ENCODE measurements around the gene RAMACL.
A peak's percentile ranks its signal among the peaks of the same experiment; 100 is the strongest.

RAMACL gene

DNA sequence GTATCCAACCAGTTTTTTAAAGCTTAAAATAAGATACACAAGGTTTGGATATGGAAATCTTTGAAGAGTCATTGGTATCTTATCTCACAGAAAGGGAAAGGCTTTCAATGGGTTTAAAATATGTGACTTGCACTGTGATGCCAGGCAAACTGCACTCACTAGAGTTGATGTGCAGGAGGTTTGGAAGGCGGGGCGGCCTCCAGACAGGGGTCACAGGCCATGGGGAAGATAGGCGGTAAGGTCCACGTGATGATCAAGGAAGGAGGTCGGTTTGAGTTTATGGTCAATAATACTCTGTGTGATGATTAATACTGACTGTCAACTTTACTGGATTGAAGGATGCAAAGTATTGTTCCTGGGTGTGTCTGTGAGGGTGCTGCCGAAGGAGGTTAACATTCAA lies 9.5 kb upstream of the RAMACL start:
- no peak for DNase-seq (ENCODE audit: low spot score)
- H3K4me3 ChIP-seq: no peak overlapping the region
- peak overlapping the region in 1 of 2 donors; percentile 8 for H3K27ac ChIP-seq
- TF ChIP-seq CTCF (IDR thresholded peaks at IDR 0.05): no peak

- H3K27ac ChIP-seq: no peak overlapping the region
- H3K4me3 ChIP-seq: no peak overlapping the region
- DNase-seq (ENCODE audit: low spot score): no peak
- TF ChIP-seq CTCF (IDR thresholded peaks at IDR 0.05): no peak
Observed at GRCh38 chr6:166595061-166595780, 8.7 kb upstream of the RAMACL start.

DNA sequence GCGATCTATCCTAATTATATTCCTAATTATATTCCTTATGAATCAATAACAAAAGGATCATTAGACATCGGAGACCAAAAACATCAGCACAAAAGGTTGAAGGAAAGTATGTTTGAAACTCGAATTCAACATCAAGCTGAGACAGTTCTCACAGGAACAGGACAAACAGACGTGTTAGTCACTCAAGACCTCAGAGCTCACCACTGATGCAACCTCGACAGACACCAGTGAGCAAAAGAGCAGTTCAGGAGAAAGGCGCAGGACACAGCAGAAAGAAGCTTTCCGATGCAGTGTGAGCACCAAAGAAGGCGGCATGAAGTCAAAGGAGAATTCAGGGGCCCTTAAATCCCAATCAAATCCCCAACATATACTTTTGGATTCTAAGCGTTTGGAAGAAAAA lies 6.3 kb upstream of the RAMACL start:
- DNase-seq (ENCODE audit: low spot score): no peak
- H3K27ac ChIP-seq: no peak overlapping the region
- TF ChIP-seq CTCF (IDR thresholded peaks at IDR 0.05): no peak
- no peak overlapping the region for H3K4me3 ChIP-seq

- Histone ChIP-seq H3K4me3 (no peak overlapping the region), H3K27ac (no peak overlapping the region)
- TF ChIP-seq CTCF (IDR thresholded peaks at IDR 0.05): no peak
- DNase-seq (ENCODE audit: low spot score): no peak
Observed at GRCh38 chr6:166591961-166592520, 5.6 kb upstream of the RAMACL start.

GRCh38 chr6:166591026-166591425 lies 4.5 kb upstream of the RAMACL start:
- Histone ChIP-seq H3K27ac (no peak overlapping the region), H3K4me3 (no peak overlapping the region)
- no peak for TF ChIP-seq CTCF (IDR thresholded peaks at IDR 0.05)
- DNase-seq (ENCODE audit: low spot score): no peak

GRCh38 chr6:166589786-166590574 lies 3.5 kb upstream of the RAMACL start:
- no peak for TF ChIP-seq CTCF (IDR thresholded peaks at IDR 0.05)
- DNase-seq (ENCODE audit: low spot score): no peak
- no peak overlapping the region for H3K4me3 ChIP-seq
- no peak overlapping the region for H3K27ac ChIP-seq

All from coronary artery (tissue), 2 donors.